HFF-Myc (cell line): Measurements from ENCODE around the gene SMIM35.

Source experiments
- DNase-seq: peaks from one replicate; pipeline ENCODE4 v3.0.0-alpha.2; 2011; ENCODE audit warnings: low read depth; ENCODE audit errors: extremely low read depth
- H3K4me3 ChIP-seq: replicated peaks from 2 replicates; pipeline ENCODE4 v1.5.1; 2011; ENCODE audit warnings: low read depth, mild to moderate bottlenecking, control low read depth, low read length
- TF ChIP-seq, protein P1 (sequence below): IDR thresholded peaks from 2 replicates; pipeline ENCODE4 v1.5.1; 2012; ENCODE audit warnings: mild to moderate bottlenecking, low read depth, low read length, control low read depth; ENCODE audit errors: missing control alignments

SMIM35 gene

GRCh38 chr11:117995472-117995871 lies 91.3 kb downstream of the SMIM35 start:
- no peak overlapping the region for H3K4me3 ChIP-seq
- TF ChIP-seq, protein P1, sequence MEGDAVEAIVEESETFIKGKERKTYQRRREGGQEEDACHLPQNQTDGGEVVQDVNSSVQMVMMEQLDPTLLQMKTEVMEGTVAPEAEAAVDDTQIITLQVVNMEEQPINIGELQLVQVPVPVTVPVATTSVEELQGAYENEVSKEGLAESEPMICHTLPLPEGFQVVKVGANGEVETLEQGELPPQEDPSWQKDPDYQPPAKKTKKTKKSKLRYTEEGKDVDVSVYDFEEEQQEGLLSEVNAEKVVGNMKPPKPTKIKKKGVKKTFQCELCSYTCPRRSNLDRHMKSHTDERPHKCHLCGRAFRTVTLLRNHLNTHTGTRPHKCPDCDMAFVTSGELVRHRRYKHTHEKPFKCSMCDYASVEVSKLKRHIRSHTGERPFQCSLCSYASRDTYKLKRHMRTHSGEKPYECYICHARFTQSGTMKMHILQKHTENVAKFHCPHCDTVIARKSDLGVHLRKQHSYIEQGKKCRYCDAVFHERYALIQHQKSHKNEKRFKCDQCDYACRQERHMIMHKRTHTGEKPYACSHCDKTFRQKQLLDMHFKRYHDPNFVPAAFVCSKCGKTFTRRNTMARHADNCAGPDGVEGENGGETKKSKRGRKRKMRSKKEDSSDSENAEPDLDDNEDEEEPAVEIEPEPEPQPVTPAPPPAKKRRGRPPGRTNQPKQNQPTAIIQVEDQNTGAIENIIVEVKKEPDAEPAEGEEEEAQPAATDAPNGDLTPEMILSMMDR, result no peak
- no peak for DNase-seq

GRCh38 chr11:117993988-117994745 lies 92.6 kb downstream of the SMIM35 start:
- H3K4me3 ChIP-seq, result no peak overlapping the region
- DNase-seq, result no peak
- TF ChIP-seq, protein P1, result no peak

GRCh38 chr11:117992620-117993019 lies 94.1 kb downstream of the SMIM35 start:
- no peak overlapping the region for H3K4me3 ChIP-seq
- no peak for DNase-seq
- TF ChIP-seq, protein P1, result no peak

DNA sequence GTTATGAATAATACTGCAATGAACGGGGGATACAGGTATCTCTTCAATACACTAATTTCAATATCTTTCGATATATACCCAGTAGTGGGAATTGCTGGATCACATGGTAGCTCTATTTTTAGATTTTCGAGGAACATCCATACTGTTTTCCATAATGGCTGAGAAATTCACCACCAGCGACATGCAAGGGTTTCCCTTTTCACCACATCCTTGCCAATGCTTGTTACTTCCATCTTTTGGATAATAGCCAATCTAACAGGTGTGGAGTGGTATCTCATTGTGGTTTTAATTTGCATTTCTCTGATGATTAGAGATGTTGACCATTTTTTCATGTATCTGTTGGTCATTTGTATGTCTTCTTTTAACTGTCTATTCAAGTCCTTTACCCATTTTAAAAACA lies 94.6 kb downstream of the SMIM35 start:
- DNase-seq, result no peak
- no peak overlapping the region for H3K4me3 ChIP-seq
- TF ChIP-seq, protein P1, result no peak

GRCh38 chr11:117989351-117990102 lies 97.2 kb downstream of the SMIM35 start:
- H3K4me3 ChIP-seq, result no peak overlapping the region
- DNase-seq, result no peak
- TF ChIP-seq, protein P1, result no peak

DNA sequence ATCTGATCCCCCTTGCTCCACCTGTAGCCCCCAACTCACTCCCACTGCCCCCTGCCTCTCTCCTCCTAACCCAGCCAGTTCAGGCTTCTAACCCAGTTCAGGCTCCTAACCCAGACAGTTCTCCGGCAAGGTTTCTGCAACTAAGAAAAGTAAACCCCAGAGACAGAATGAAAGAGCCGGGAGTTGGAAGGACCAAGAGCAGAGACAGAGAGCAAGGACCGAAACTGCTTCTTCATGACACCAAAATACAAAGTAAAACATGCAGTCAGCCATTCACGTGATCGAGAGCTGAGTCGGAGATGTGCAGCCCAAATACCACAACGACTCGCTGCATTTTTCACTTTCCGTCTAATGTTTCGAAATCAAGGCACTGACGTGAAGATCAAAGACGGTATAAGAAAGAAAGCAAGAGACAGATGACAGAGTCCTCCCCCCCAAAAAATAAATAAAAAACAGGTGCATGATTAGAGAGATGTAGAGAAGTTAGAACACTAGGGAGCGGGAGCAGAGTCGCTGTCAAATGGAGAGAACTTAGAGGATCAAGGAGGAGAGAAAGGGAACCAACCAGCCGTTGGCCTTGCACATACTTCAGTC lies 99.7 kb downstream of the SMIM35 start:
- no peak overlapping the region for H3K4me3 ChIP-seq
- TF ChIP-seq, protein P1, result no peak
- no peak for DNase-seq
